ENCODE data around the gene NPAS3.

Gene NPAS3

GRCh38 chr14:33776871-33777270 lies 838.2 kb downstream of the NPAS3 start:
- no peak overlapping the region for H3K4me3 ChIP-seq (replicated peaks; ENCODE audit: insufficient read depth, low read length)
- TF ChIP-seq GABPA (IDR thresholded peaks at IDR 0.05; ENCODE audit: low read depth) (no peak), POLR2AphosphoS5 (IDR thresholded peaks at IDR 0.05; ENCODE audit: low read depth) (no peak), CTCF (IDR thresholded peaks at IDR 0.05; ENCODE audit: insufficient read depth, low read length) (no peak), SPI1 (IDR thresholded peaks at IDR 0.05; ENCODE audit: borderline replicate concordance, low read depth) (no peak), REST (IDR thresholded peaks at IDR 0.05; ENCODE audit: insufficient replicate concordance, low read depth) (no peak)
- DNase-seq (ENCODE audit: low read depth in 1 of 2, low spot score in 1 of 2), result no peak
- H3K27me3 ChIP-seq (ENCODE audit: insufficient read depth, poor library complexity, severe bottlenecking), result no peaks in the 10 kb centered on the region
- no peak overlapping the region for H3K27ac ChIP-seq (replicated peaks)

GRCh38 chr14:33777681-33778080 lies 839.0 kb downstream of the NPAS3 start:
- no peak for DNase-seq (ENCODE audit: low read depth in 1 of 2, low spot score in 1 of 2)
- no peak overlapping the region for H3K27ac ChIP-seq (replicated peaks)
- TF ChIP-seq REST (IDR thresholded peaks at IDR 0.05; ENCODE audit: insufficient replicate concordance, low read depth) (no peak), GABPA (IDR thresholded peaks at IDR 0.05; ENCODE audit: low read depth) (no peak), CTCF (IDR thresholded peaks at IDR 0.05; ENCODE audit: insufficient read depth, low read length) (no peak), SPI1 (IDR thresholded peaks at IDR 0.05; ENCODE audit: borderline replicate concordance, low read depth) (no peak), POLR2AphosphoS5 (IDR thresholded peaks at IDR 0.05; ENCODE audit: low read depth) (no peak)
- no peak overlapping the region for H3K4me3 ChIP-seq (replicated peaks; ENCODE audit: insufficient read depth, low read length)
- H3K27me3 ChIP-seq (ENCODE audit: insufficient read depth, poor library complexity, severe bottlenecking), result no peaks in the 10 kb centered on the region

- no peaks in the 10 kb centered on the region for H3K27me3 ChIP-seq (ENCODE audit: insufficient read depth, poor library complexity, severe bottlenecking)
- TF ChIP-seq REST (IDR thresholded peaks at IDR 0.05; ENCODE audit: insufficient replicate concordance, low read depth), result no peak
- TF ChIP-seq GABPA (IDR thresholded peaks at IDR 0.05; ENCODE audit: low read depth), result no peak
- TF ChIP-seq CTCF (IDR thresholded peaks at IDR 0.05; ENCODE audit: insufficient read depth, low read length), result no peak
- TF ChIP-seq SPI1 (IDR thresholded peaks at IDR 0.05; ENCODE audit: borderline replicate concordance, low read depth), result no peak
- no peak for TF ChIP-seq POLR2AphosphoS5 (IDR thresholded peaks at IDR 0.05; ENCODE audit: low read depth)
- H3K27ac ChIP-seq (replicated peaks), result no peak overlapping the region
- no peak overlapping the region for H3K4me3 ChIP-seq (replicated peaks; ENCODE audit: insufficient read depth, low read length)
- no peak for DNase-seq (ENCODE audit: low read depth in 1 of 2, low spot score in 1 of 2)
These were observed 841.4 kb downstream of the NPAS3 start for GRCh38 chr14:33780035-33780434.

All from HL-60 (cell line).